COLO668 (cell line): Measurements from ENCODE around the gene MYRIP.
"Not testable (repeated sequence)": the region's sequence is repeated elsewhere in the genome, so short reads cannot be mapped to it uniquely, and the experiment has no call there.

Experiments used
- DNase-seq: peaks from one replicate; lab custom pipeline; 2025; ENCODE audit not compliant: unreplicated experiment; lab: John Stamatoyannopoulos, UW

The MYRIP gene

GRCh38 chr3:40022297-40022827 lies 213.0 kb downstream of the MYRIP start:
- DNase-seq, result no peak

GRCh38 chr3:40024526-40024925 lies 215.1 kb downstream of the MYRIP start:
- DNase-seq, result no peak

- not testable (repeated sequence) for DNase-seq
Observed at GRCh38 chr3:40025892-40026291, 216.5 kb downstream of the MYRIP start.

GRCh38 chr3:40035177-40035576 lies 225.8 kb downstream of the MYRIP start:
- DNase-seq, result no peak

GRCh38 chr3:40037582-40037981 lies 228.2 kb downstream of the MYRIP start:
- no peak for DNase-seq

GRCh38 chr3:40042752-40043443 lies 233.5 kb downstream of the MYRIP start:
- no peak for DNase-seq

- no peak for DNase-seq
Observed at GRCh38 chr3:40043444-40043755, 234.0 kb downstream of the MYRIP start.

GRCh38 chr3:40044487-40044886 lies 235.1 kb downstream of the MYRIP start:
- DNase-seq, result no peak

GRCh38 chr3:40045051-40045450 lies 235.6 kb downstream of the MYRIP start:
- no peak for DNase-seq

- DNase-seq, result no peak
Observed at GRCh38 chr3:40046149-40046548, 236.7 kb downstream of the MYRIP start.

GRCh38 chr3:40047406-40047805 lies 238.0 kb downstream of the MYRIP start:
- DNase-seq, result no peak

GRCh38 chr3:40053663-40054062 lies 244.3 kb downstream of the MYRIP start:
- DNase-seq, result no peak

GRCh38 chr3:40054568-40055222 lies 245.3 kb downstream of the MYRIP start:
- no peak for DNase-seq

- no peak for DNase-seq
Observed at GRCh38 chr3:40055361-40055760, 246.0 kb downstream of the MYRIP start.

GRCh38 chr3:40055956-40056355 lies 246.5 kb downstream of the MYRIP start:
- DNase-seq, result no peak

GRCh38 chr3:40057077-40057476 lies 247.7 kb downstream of the MYRIP start:
- DNase-seq, result no peak

- no peak for DNase-seq
Observed at GRCh38 chr3:40057786-40058185, 248.4 kb downstream of the MYRIP start.

- DNase-seq, result no peak
Observed at GRCh38 chr3:40068636-40069035, 259.2 kb downstream of the MYRIP start.

- DNase-seq, result no peak
Observed at GRCh38 chr3:40070816-40071215, 261.4 kb downstream of the MYRIP start.

GRCh38 chr3:40071683-40072238 lies 262.4 kb downstream of the MYRIP start:
- DNase-seq, result no peak

GRCh38 chr3:40073310-40074007 lies 264.1 kb downstream of the MYRIP start:
- DNase-seq, result no peak

GRCh38 chr3:40077139-40077538 lies 267.7 kb downstream of the MYRIP start:
- DNase-seq, result not testable (repeated sequence)
